H9 (cell line): ENCODE measurements around the gene CEP250. TPM values are rescaled to one million over a fixed set of nuclear protein-coding genes. Genes with fewer than 3 reads are reported as not detected.

Experiments used
- DNase-seq: peaks from one replicate; pipeline ENCODE4 v3.0.0-alpha.2; 2017
- H2AFZ ChIP-seq: one replicate; pipeline ENCODE4 v1.6.1; 2013; ENCODE audit warnings: mild to moderate bottlenecking, low read length, control low read depth, moderate library complexity
- H2AK5ac ChIP-seq: 2 replicates; pipeline ENCODE4 v1.6.1; 2013; ENCODE audit warnings: low read length, control low read depth, mixed read lengths; ENCODE audit not compliant: insufficient read length
- H2BK120ac ChIP-seq: one replicate; pipeline ENCODE4 v1.6.1; 2013; ENCODE audit warnings: low read depth, mild to moderate bottlenecking, low read length, control low read depth, inconsistent platforms; ENCODE audit not compliant: poor library complexity, severe bottlenecking
- H2BK12ac ChIP-seq: 2 replicates; pipeline ENCODE4 v1.6.1; 2013; ENCODE audit warnings: low read length, control low read depth, mixed read lengths, low read depth; ENCODE audit not compliant: insufficient read length
- H2BK15ac ChIP-seq: 2 replicates; pipeline ENCODE4 v1.6.1; 2013; ENCODE audit warnings: low read depth, low read length, control low read depth
- H2BK20ac ChIP-seq: one replicate; pipeline ENCODE4 v1.6.1; 2013; ENCODE audit warnings: low read depth, mild to moderate bottlenecking, low read length, control low read depth, inconsistent platforms; ENCODE audit not compliant: poor library complexity, severe bottlenecking
- H2BK5ac ChIP-seq: 2 replicates; pipeline ENCODE4 v1.6.1; 2013; ENCODE audit warnings: low read length, control low read depth, mixed read lengths; ENCODE audit not compliant: insufficient read length
- H3K14ac ChIP-seq: 2 replicates; pipeline ENCODE4 v1.6.1; 2013; ENCODE audit warnings: low read length, control low read depth; ENCODE audit not compliant: insufficient read depth
- H3K18ac ChIP-seq: 2 replicates; pipeline ENCODE4 v1.6.1; 2013; ENCODE audit warnings: low read depth, mild to moderate bottlenecking, mixed read lengths, low read length, control low read depth; ENCODE audit not compliant: insufficient read length
- H3K23ac ChIP-seq: 2 replicates; pipeline ENCODE4 v1.6.1; 2013; ENCODE audit warnings: low read length, control low read depth, mixed read lengths, low read depth; ENCODE audit not compliant: insufficient read length
- H3K23me2 ChIP-seq: 2 replicates; pipeline ENCODE4 v1.6.1; 2013; ENCODE audit warnings: low read depth, mild to moderate bottlenecking, mixed read lengths, low read length, control low read depth; ENCODE audit not compliant: insufficient read length, poor library complexity, severe bottlenecking
- H3K27ac ChIP-seq: 2 replicates; pipeline ENCODE4 v1.5.1; 2013; ENCODE audit warnings: low read length, control low read depth, mixed read lengths, low read depth; ENCODE audit not compliant: insufficient read length
- H3K27me3 ChIP-seq: 2 replicates; pipeline ENCODE4 v1.6.1; 2013; ENCODE audit warnings: low read length, control low read depth, inconsistent platforms; ENCODE audit not compliant: insufficient read depth
- H3K4ac ChIP-seq: 2 replicates; pipeline ENCODE4 v1.6.1; 2013; ENCODE audit warnings: low read depth, mild to moderate bottlenecking, control low read depth, inconsistent platforms, low read length, moderate library complexity
- H3K4me1 ChIP-seq: 2 replicates; pipeline ENCODE4 v1.6.1; 2013; ENCODE audit warnings: low read length, control low read depth, inconsistent platforms; ENCODE audit not compliant: insufficient read depth
- H3K4me2 ChIP-seq: 2 replicates; pipeline ENCODE4 v1.6.1; 2013; ENCODE audit warnings: low read length, control low read depth, mixed read lengths; ENCODE audit not compliant: insufficient read length, insufficient read depth
- H3K56ac ChIP-seq: 2 replicates; pipeline ENCODE4 v1.6.1; 2013; ENCODE audit warnings: low read depth, mild to moderate bottlenecking, mixed read lengths, low read length, control low read depth; ENCODE audit not compliant: insufficient read length
- H3K79me1 ChIP-seq: 2 replicates; pipeline ENCODE4 v1.6.1; 2013; ENCODE audit warnings: low read depth, mild to moderate bottlenecking, moderate library complexity, low read length, control low read depth, inconsistent platforms; ENCODE audit not compliant: insufficient read depth, poor library complexity, severe bottlenecking
- H3K79me2 ChIP-seq: 2 replicates; pipeline ENCODE4 v1.6.1; 2013; ENCODE audit warnings: low read length, control low read depth, inconsistent platforms; ENCODE audit not compliant: insufficient read depth
- H3K9ac ChIP-seq: 2 replicates; pipeline ENCODE4 v1.6.1; 2013; ENCODE audit warnings: low read length, control low read depth, mixed read lengths; ENCODE audit not compliant: insufficient read length; ENCODE audit errors: extremely low read depth
- H3K9me3 ChIP-seq: one replicate; pipeline ENCODE4 v1.6.1; 2013; ENCODE audit warnings: low read depth, low read length, inconsistent platforms; ENCODE audit not compliant: control insufficient read depth
- H3T11ph ChIP-seq: one replicate; pipeline ENCODE4 v1.6.1; 2013; ENCODE audit warnings: mild to moderate bottlenecking, low read length, control low read depth, inconsistent platforms
- H4K20me1 ChIP-seq: one replicate; pipeline ENCODE4 v1.6.1; 2013; ENCODE audit not compliant: control insufficient read depth, insufficient read length, insufficient read depth
- H4K5ac ChIP-seq: 2 replicates; pipeline ENCODE4 v1.6.1; 2013; ENCODE audit warnings: low read depth, mild to moderate bottlenecking, mixed read lengths, low read length, control low read depth; ENCODE audit not compliant: insufficient read length
- H4K8ac ChIP-seq: replicated peaks from 2 replicates; pipeline ENCODE4 v1.6.1; 2013; ENCODE audit warnings: low read length, control low read depth, mixed read lengths, low read depth; ENCODE audit not compliant: insufficient read length
- H4K91ac ChIP-seq: 2 replicates; pipeline ENCODE4 v1.6.1; 2013; ENCODE audit warnings: low read depth, mild to moderate bottlenecking, moderate library complexity, mixed read lengths, low read length, control low read depth; ENCODE audit not compliant: insufficient read length
- H3K27ac Mint-ChIP-seq, 3 experiments: 2 replicates in 2 of 3; 3 replicates in 1 of 3; pipeline ENCODE4 v1.8.0; 2020 to 2021; ENCODE audit warnings: mixed read lengths in 3 of 3, mild to moderate bottlenecking in 1 of 3, moderate library complexity in 1 of 3
- H3K27me3 Mint-ChIP-seq: 2 replicates; pipeline ENCODE4 v1.8.0; 2021; ENCODE audit warnings: low read depth, mild to moderate bottlenecking, moderate library complexity, mixed read lengths
- H3K36me3 Mint-ChIP-seq, 3 experiments: 2 replicates in 2 of 3; 3 replicates in 1 of 3; pipeline ENCODE4 v1.8.0; 2020 to 2021; ENCODE audit warnings: low read depth in 3 of 3, mixed read lengths in 3 of 3; ENCODE audit not compliant: insufficient read depth in 1 of 3
- H3K4me1 Mint-ChIP-seq, 2 experiments: 2 replicates each; pipeline ENCODE4 v1.8.0; 2020; ENCODE audit warnings: mixed read lengths in 2 of 2
- H3K4me3 Mint-ChIP-seq, 2 experiments: 2 replicates in 1 of 2; 3 replicates in 1 of 2; pipeline ENCODE4 v1.8.0; 2020 to 2021; ENCODE audit warnings: mild to moderate bottlenecking in 2 of 2, mixed read lengths in 2 of 2, moderate library complexity in 1 of 2
- H3K9me3 Mint-ChIP-seq, 2 experiments: 2 replicates in 1 of 2; 3 replicates in 1 of 2; pipeline ENCODE4 v1.8.0; 2020; ENCODE audit warnings: mild to moderate bottlenecking in 2 of 2, mixed read lengths in 2 of 2, moderate library complexity in 1 of 2
- WGBS: extraction: QIAGEN DNeasy Blood & Tissue Kit; methylation state at CpG from one replicate; pipeline ENCODE4 v1.1.7; 2013; ENCODE audit warnings: missing lambda C conversion rate, low lambda C conversion rate, mixed read lengths; ENCODE audit not compliant: insufficient read length; ENCODE audit errors: extremely low coverage; 5-methylcytosine and 5-hydroxymethylcytosine counted together
- total RNA-seq: library from RNA; stranded (reverse); gene quantifications from 2 replicates; pipeline ENCODE4 v1.2.1, GENCODE V29; 2021
- TF ChIP-seq, protein P1 (sequence below): fragments of 200-600 bp; sonication (generic); conservative IDR thresholded peaks from 3 replicates; pipeline ENCODE4 v1.8.0; 2021; ENCODE audit warnings: antibody characterized with exemption, mild to moderate bottlenecking

The CEP250 gene
- total RNA-seq, 1 experiment from 2014 or later, result 29.8 TPM

DNA sequence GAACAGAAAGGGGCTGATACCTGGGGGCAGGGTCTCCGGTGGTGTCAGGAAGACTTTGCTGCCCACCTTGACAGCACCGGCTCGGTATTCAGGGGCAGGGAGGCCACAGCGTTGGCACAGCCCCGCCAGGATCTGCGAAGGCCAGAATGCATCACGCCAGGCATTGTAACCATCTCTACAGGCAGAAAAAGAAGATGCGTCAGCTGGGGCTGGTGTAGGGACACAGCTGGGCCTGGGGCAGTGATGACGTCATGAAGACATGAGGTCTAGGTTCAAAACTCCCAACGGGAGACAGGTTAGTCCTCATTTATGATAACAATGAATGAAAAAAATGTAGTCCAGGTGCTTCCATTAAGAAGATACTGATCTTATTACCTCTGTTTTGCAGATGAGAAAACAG lies 108.4 kb downstream of the CEP250 start:
- Histone ChIP-seq H2BK15ac (no peak overlapping the region), H3K9ac (no peak overlapping the region), H3K14ac (no peak overlapping the region; the same call in 1 of the 2 replicates), H2AK5ac (no peak overlapping the region), H3K27me3 (no peaks in the 10 kb centered on the region), H3K56ac (no peak overlapping the region), H2BK12ac (no peak overlapping the region), H3K79me1 (no peaks in the 10 kb centered on the region), H3K23ac (no peak overlapping the region), H2BK120ac (no peak overlapping the region), H2AFZ (no peak overlapping the region), H3K4me1 (no peaks in the 10 kb centered on the region), H3K4me2 (no peak overlapping the region), H4K20me1 (no peaks in the 10 kb centered on the region), H3K9me3 (no peaks in the 10 kb centered on the region), H4K91ac (no peak overlapping the region), H2BK20ac (no peak overlapping the region), H3K23me2 (no peaks in the 10 kb centered on the region), H3K4ac (no peak overlapping the region), H3K18ac (no peak overlapping the region), H4K8ac (no peak overlapping the region), H3T11ph (no peak overlapping the region), H2BK5ac (no peak overlapping the region), H3K27ac (no peak overlapping the region), H3K79me2 (no peaks in the 10 kb centered on the region), H4K5ac (no peak overlapping the region)
- H3K4me1 Mint-ChIP-seq, result peaks cover 7 to 17% of the 10 kb centered on the region in 2 experiments
- WGBS, result no CpG with 5 or more reads among the region's 10 CpGs
- no peak for DNase-seq
- TF ChIP-seq, protein P1, sequence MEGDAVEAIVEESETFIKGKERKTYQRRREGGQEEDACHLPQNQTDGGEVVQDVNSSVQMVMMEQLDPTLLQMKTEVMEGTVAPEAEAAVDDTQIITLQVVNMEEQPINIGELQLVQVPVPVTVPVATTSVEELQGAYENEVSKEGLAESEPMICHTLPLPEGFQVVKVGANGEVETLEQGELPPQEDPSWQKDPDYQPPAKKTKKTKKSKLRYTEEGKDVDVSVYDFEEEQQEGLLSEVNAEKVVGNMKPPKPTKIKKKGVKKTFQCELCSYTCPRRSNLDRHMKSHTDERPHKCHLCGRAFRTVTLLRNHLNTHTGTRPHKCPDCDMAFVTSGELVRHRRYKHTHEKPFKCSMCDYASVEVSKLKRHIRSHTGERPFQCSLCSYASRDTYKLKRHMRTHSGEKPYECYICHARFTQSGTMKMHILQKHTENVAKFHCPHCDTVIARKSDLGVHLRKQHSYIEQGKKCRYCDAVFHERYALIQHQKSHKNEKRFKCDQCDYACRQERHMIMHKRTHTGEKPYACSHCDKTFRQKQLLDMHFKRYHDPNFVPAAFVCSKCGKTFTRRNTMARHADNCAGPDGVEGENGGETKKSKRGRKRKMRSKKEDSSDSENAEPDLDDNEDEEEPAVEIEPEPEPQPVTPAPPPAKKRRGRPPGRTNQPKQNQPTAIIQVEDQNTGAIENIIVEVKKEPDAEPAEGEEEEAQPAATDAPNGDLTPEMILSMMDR, result no peak
- H3K27me3 Mint-ChIP-seq, result peaks cover 3% of the 10 kb centered on the region
- no peak overlapping the region for H3K27ac Mint-ChIP-seq
- H3K4me3 Mint-ChIP-seq, result no peak overlapping the region
- peaks cover under 1 to 3% (median under 1%) of the 10 kb centered on the region in 3 experiments; a peak in 5 of 7 replicates for H3K36me3 Mint-ChIP-seq
- no peaks in the 10 kb centered on the region for H3K9me3 Mint-ChIP-seq
